Ramos (cell line): ENCODE measurements around the gene KCNC3.

Experiments
- in situ Hi-C: fragments of 300-500 bp; cut with MboI; formaldehyde crosslinking; loops from one replicate; pipeline ENCODE4 v1.14.3; 2022; ENCODE audit warnings: low sequenced_read_pairs; ENCODE audit not compliant: unreplicated experiment

Gene KCNC3

GRCh38 chr19:50287331-50287730 is 41.8 kb downstream of the KCNC3 start:
- in situ Hi-C loops: no loop called here

GRCh38 chr19:50286443-50286842 is 42.7 kb downstream of the KCNC3 start:
- in situ Hi-C loops: no loop called here

- in situ Hi-C loops: no loop called here
Observed at GRCh38 chr19:50285833-50286232, 43.3 kb downstream of the KCNC3 start.

GRCh38 chr19:50281491-50281890 is 47.7 kb downstream of the KCNC3 start:
- in situ Hi-C loops: no loop called here

- in situ Hi-C loops: no loop called here
Observed at GRCh38 chr19:50280983-50281382, 48.2 kb downstream of the KCNC3 start.

GRCh38 chr19:50280074-50280473 is 49.1 kb downstream of the KCNC3 start:
- in situ Hi-C loops: no loop called here

- in situ Hi-C loops: no loop called here
Observed at GRCh38 chr19:50277966-50278580, 51.1 kb downstream of the KCNC3 start.

- in situ Hi-C loops: no loop called here
Observed at GRCh38 chr19:50276370-50277063, 52.7 kb downstream of the KCNC3 start.

GRCh38 chr19:50275577-50276368 is 53.4 kb downstream of the KCNC3 start:
- in situ Hi-C loops: no loop called here

- in situ Hi-C loops: loop anchor here (25.0 kb wide), 1 partner anchor 513 kb away; the partner anchor contains the start of gene ACP4
Observed at GRCh38 chr19:50273821-50274220, 55.4 kb downstream of the KCNC3 start.

- in situ Hi-C loops: loop anchor here (25.0 kb wide), 1 partner anchor 515 kb away; the partner anchor contains the start of gene ACP4
Observed at GRCh38 chr19:50272263-50272897, 56.8 kb downstream of the KCNC3 start.

GRCh38 chr19:50269653-50270052 is 59.5 kb downstream of the KCNC3 start:
- in situ Hi-C loops: loop anchor here (25.0 kb wide), 1 partner anchor 518 kb away; the partner anchor contains the start of gene ACP4

GRCh38 chr19:50268501-50268900 is 60.7 kb downstream of the KCNC3 start:
- in situ Hi-C loops: loop anchor here (25.0 kb wide), 1 partner anchor 519 kb away; the partner anchor contains the start of gene ACP4

GRCh38 chr19:50268041-50268440 is 61.1 kb downstream of the KCNC3 start:
- in situ Hi-C loops: loop anchor here (25.0 kb wide), 1 partner anchor 519 kb away; the partner anchor contains the start of gene ACP4

- in situ Hi-C loops: loop anchor here (25.0 kb wide), 1 partner anchor 520 kb away; the partner anchor contains the start of gene ACP4
Observed at GRCh38 chr19:50266896-50267295, 62.3 kb downstream of the KCNC3 start.

GRCh38 chr19:50266041-50266440 is 63.1 kb downstream of the KCNC3 start:
- in situ Hi-C loops: loop anchor here (25.0 kb wide), 1 partner anchor 521 kb away; the partner anchor contains the start of gene ACP4

- in situ Hi-C loops: loop anchor here (25.0 kb wide), 1 partner anchor 523 kb away; the partner anchor contains the start of gene ACP4
Observed at GRCh38 chr19:50264483-50265186, 64.5 kb downstream of the KCNC3 start.

- in situ Hi-C loops: loop anchor here (25.0 kb wide), 1 partner anchor 524 kb away; the partner anchor contains the start of gene ACP4
Observed at GRCh38 chr19:50263176-50263575, 66.0 kb downstream of the KCNC3 start.
